GM19395 (cell line): ENCODE measurements around the gene PTH1R.
"Not testable (repeated sequence)": the region's sequence is repeated elsewhere in the genome, so short reads cannot be mapped to it uniquely, and the experiment has no call there.

Experiments used
- ATAC-seq: cut with Tn5 transposase; IDR thresholded peaks from one replicate; pipeline ENCODE4 v1.9.1; 2021; ENCODE audit warnings: mild to moderate bottlenecking, moderate library complexity; ENCODE audit not compliant: unreplicated experiment

PTH1R gene

GRCh38 chr3:46909535-46910161 lies 32.1 kb downstream of the PTH1R start:
- ATAC-seq: no peak

DNA sequence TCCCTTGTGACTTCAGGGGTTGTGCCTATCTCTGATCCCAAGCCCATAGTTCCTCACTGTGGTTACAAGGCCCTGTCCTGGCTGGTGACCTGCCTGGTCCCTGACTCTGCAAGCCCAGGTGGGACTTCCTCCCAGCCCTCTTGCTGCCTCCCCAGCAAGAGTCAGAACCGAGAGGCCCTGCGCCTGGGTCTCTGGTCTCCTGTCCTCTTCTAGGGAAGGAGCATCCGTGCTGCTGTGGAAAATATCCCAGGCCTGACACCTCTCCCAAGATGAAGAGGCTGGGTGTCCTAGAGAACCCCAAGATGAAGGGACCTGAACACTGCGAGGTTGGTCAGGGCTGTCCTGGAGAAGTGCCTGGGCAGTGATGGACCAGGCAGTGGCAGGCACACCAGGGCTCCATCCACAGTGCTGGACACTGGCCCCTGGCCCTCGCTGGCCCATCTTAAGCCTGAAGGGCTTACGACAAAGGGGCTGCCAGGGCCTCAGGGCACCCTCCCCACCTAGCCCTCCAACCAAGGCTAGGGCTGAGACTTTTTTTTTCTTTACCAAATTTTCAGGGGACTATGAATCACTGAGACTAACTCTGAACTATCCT lies 32.7 kb downstream of the PTH1R start:
- ATAC-seq: no peak

DNA sequence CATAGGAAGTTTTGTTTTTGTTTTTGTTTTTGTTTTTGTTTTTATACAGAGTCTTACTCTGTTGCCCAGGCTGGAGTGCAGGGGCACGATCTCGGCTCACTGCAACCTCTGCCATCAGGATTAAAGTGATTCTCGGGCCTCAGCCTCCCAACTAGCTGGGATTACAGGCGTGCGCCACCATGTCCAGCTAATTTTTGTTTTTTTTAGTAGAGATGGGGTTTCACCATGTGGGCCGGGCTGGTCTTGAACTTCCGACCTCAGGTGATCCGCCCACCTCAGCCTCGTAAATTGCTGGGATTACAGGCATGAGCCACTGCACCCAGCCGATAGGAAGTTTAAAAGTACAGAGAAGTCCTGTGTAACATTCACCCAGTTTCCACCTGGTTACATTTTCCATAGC lies 33.4 kb downstream of the PTH1R start:
- not testable (repeated sequence) for ATAC-seq

DNA sequence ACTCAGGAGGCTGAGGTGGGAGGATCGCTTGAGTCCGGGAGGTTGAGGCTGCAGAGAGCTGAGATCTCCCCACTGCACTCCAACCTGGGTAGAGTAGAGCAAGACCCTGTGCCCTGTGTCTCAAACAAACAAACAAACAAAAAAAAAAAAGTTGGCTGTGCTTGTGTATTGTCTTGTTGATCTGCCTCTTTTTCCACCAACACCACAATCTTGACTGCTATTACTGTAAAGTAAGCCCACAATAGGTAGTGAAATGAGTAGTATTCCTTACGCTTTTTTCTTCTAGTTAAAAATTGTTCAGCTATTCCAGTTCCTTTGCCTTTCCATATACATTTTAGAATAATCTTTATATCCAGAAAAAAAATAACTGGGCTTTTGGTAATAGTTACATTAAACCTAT lies 35.5 kb downstream of the PTH1R start:
- no peak for ATAC-seq

GRCh38 chr3:46913644-46914043 lies 36.1 kb downstream of the PTH1R start:
- ATAC-seq: no peak

- ATAC-seq: no peak
These were observed 37.3 kb downstream of the PTH1R start for GRCh38 chr3:46914849-46915248.

DNA sequence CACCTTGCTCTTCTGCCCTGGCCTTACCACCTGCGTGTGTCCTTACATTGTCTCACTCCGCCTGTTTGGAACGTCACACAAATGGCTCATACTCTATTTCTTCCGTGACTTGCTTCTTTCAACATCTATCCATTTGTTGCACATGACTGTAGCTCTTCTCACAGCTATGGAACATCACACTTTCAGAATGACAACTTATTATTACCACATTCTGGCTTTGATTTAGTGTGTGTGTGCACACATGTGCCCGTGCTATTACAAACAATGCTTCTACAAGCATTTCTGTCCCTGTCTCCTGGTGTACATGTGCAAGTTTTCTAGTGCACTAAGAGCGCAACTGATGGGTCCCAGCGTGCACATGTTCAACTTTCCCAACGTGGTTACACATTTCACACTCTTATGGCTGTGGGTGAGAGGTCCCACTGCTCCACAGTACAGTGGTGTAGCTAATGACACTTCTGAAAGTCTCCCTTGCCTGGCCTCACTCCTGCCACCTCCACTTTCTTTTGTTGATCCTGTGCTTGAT lies 37.8 kb downstream of the PTH1R start:
- ATAC-seq: no peak

- ATAC-seq: no peak
These were observed 38.8 kb downstream of the PTH1R start for GRCh38 chr3:46916278-46916677.

- ATAC-seq: no peak
These were observed 39.3 kb downstream of the PTH1R start for GRCh38 chr3:46916799-46917198.

- ATAC-seq: no peak
These were observed 39.7 kb downstream of the PTH1R start for GRCh38 chr3:46917257-46917656.

- no peak for ATAC-seq
These were observed 40.7 kb downstream of the PTH1R start for GRCh38 chr3:46918202-46918601.

- no peak for ATAC-seq
These were observed 41.1 kb downstream of the PTH1R start for GRCh38 chr3:46918634-46919033.

- ATAC-seq: no peak
These were observed 43.5 kb downstream of the PTH1R start for GRCh38 chr3:46921041-46921440.

- no peak for ATAC-seq
These were observed 44.4 kb downstream of the PTH1R start for GRCh38 chr3:46921871-46922271.

DNA sequence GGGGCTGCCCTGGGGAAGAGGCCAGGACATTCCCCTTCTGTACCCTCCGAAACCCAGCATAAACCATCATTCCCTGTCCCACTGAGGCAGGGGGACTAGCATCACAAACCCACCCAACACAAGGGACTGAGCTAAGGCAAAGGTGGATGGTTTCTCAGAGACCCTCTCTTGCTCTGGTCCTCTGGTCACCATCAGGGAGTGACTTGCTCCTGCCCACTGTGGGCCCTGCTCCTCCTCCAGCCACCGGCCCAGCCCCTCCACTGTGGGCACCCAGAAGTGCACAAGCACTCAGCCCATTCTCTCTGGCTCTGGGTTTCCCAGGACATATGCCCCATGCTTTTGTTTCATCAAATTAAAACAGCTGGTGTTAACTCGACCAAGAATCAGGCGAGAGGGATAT lies 44.9 kb downstream of the PTH1R start:
- no peak for ATAC-seq

DNA sequence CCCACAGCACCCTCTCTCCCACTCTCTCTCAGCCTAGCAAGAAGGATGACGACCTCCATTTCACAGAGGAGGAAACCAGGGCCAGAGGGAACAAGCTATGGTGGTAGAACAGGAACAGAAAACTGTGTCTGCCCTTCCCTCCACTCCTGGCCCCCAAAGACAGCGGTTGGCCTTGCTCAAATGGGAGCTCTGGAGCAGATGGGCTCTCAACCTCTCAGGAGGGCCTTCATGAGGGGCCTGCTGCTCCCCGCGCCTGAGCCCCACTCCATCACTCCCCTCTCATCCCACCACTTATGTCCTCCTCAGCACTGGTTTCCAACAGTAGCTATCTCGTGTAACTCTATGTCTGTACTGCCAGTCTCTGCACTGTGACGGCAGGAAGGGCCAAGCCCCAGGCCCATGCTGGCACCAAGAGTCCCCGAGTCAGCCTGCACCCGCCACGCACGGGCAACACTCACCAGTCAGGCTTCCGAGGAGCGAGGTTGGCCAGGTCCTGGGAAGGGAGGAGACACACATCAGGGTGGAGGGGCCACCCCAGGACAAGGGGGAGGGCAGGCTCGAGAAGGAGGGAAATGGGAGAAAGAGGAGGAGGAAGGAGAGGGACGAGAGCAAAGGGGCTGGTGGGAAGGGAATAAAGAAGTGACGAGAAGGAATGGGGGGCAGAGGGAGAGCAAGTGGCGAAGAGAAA lies 45.5 kb downstream of the PTH1R start:
- ATAC-seq: no peak

DNA sequence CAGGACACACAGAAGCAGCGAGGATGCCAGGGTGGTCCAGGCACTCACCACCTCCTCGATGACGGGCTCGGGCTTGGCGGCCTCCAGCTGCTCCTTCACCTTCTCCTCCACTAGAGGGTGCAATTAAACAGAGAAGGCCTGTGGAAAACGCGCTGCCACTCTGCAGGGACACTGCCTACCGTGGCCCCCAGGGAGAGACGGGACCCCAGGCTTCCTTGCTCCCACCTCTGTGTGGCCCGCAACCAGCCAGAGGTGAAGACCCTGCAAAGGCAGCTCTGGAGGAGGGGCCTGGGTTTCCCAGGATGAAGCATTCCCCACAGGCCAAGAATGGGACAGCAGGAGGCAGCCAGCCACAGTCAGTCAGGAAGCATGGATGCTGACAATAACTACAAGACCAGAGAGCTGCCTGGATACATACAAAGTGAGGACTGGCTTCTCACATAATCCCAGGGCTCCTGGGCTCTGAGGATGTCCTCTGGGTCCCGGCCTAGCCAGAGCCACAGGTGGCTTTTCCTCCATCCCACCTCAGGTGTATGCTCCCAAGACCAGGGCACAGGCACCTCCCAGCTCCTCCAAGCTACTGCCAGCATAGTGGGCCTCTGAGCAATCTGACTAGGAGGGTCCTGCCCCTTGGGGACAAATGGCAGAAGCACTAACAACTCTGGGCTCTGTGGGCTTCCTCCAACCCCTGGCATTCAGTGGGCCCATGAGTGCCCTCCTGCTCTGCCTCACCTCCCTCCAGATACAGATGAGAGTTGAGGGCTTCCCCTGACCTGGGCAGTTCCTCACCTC lies 46.2 kb downstream of the PTH1R start:
- ATAC-seq: no peak

DNA sequence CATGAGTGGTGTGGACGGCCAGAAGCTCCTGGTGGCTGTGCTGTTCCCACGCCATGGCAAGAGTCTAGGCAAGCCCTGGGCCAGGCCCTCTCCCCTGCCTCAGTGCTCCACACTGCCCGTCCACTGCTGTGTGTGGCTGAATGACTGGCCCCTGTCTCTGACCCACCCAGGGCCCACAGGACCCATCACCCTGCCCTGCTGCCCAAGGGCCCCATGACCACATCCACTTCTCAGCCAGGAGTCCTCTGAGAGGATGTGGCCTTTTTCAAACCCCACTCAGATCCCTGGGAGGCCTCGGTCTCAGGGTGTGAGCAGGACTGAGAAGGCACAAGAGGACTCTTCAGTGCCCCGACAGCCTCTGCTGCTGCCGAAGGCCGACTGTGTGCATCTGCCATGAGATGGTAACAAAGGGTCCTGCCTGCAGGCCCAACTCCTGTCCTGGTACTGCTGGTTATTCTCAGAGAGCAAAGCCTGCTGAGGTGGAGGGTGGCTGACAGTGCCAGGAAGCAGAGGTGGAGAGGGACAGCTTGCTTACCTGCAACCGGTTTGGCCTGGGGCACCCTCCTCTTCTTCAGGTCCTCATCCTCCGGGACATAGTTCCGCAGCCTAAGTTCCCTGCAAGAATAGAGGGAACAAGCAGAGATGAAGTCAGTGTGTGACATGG lies 47.5 kb downstream of the PTH1R start:
- no peak for ATAC-seq

DNA sequence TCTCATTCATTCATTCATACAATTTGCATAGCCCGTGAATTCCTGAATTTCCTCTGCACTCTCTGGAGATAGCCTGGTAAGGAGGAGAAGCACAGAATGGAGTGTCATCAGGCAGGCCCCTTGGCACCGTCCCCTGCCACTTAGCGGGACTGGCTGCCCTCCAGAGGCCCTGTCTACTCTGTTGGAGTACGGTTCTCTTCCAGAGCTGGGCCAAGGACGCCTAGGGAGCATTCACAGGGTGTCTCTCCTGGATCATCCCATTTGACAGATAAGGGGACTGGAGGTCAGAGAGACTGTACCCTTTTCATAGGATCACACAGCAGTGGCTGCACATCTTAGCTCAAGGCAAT lies 48.0 kb downstream of the PTH1R start:
- ATAC-seq: no peak

- no peak for ATAC-seq
These were observed 48.5 kb downstream of the PTH1R start for GRCh38 chr3:46926039-46926438.

DNA sequence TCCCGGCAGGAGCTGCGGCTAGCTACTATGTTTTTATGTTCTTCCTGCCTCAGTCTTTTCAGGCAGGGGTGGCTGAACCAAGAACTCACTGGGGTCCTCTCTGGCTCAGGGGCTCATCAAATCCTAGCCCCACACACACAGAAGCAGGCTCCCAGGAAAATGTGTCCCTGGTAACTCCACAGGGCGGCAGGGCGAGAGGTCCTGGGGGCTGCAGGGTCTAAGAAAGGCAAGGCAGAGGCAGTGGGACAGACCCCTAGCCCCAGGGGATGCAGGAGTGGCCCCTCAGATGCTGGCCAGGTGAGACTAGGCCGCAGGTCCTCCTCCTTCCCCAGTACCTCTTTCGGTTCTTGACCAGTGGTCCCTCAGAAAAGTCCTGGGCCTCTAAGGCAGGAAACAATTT lies 48.9 kb downstream of the PTH1R start:
- no peak for ATAC-seq
